Calu3 (cell line): ENCODE data around the gene XDH. TPM values are rescaled to one million over a fixed set of nuclear protein-coding genes. Genes with fewer than 3 reads are reported as not detected.

ENCODE experiments used
- BruUV-seq: library from RNA; stranded (reverse); fragments of 400-500 nt; replicated peaks from 2 replicates; lab custom pipeline; 2021; lab: Mats Ljungman, UMichigan
- CTCF ChIA-PET: fragments of 300-600 bp; sonication (Branson Sonifier 250); formaldehyde crosslinking; loops from one replicate; lab custom pipeline; 2022; ENCODE audit warnings: antibody characterized with exemption; lab: Charles Lee
- DNase-seq: peaks from one replicate; pipeline ENCODE4 v3.0.0; 2022
- H3K27ac Mint-ChIP-seq: one replicate; pipeline ENCODE4 v1.8.0; 2022; ENCODE audit warnings: mixed read lengths; ENCODE audit not compliant: unreplicated experiment
- H3K27me3 Mint-ChIP-seq: one replicate; pipeline ENCODE4 v1.8.0; 2022; ENCODE audit warnings: mixed read lengths; ENCODE audit not compliant: unreplicated experiment
- H3K36me3 Mint-ChIP-seq: one replicate; pipeline ENCODE4 v1.8.0; 2022; ENCODE audit warnings: mild to moderate bottlenecking, moderate library complexity, mixed read lengths; ENCODE audit not compliant: insufficient read depth, unreplicated experiment
- H3K4me1 Mint-ChIP-seq: one replicate; pipeline ENCODE4 v1.8.0; 2022; ENCODE audit warnings: mild to moderate bottlenecking, low read depth, mixed read lengths; ENCODE audit not compliant: unreplicated experiment
- H3K4me3 Mint-ChIP-seq: one replicate; pipeline ENCODE4 v1.8.0; 2022; ENCODE audit warnings: mild to moderate bottlenecking, low read depth, moderate library complexity, mixed read lengths; ENCODE audit not compliant: unreplicated experiment
- H3K9me3 Mint-ChIP-seq: one replicate; pipeline ENCODE4 v1.8.0; 2022; ENCODE audit warnings: low read depth, mixed read lengths; ENCODE audit not compliant: unreplicated experiment
- intact Hi-C: fragments of 100-400 bp; cut with micrococcal nuclease; formaldehyde crosslinking; loops from one replicate; pipeline ENCODE4 v1.10.0; 2022; ENCODE audit not compliant: unreplicated experiment
- total RNA-seq: library from RNA; stranded (reverse); gene quantifications from 2 replicates; pipeline ENCODE4 v1.2.3, GENCODE V29; 2022
- TF ChIP-seq, protein P1 (sequence below): fragments of 200-600 bp; IDR thresholded peaks from one replicate; pipeline ENCODE4 v1.8.0; 2022; ENCODE audit warnings: antibody characterized with exemption; ENCODE audit not compliant: unreplicated experiment

The XDH gene
- total RNA-seq, 1 experiment from 2014 or later: 4.2 TPM

- H3K9me3 Mint-ChIP-seq: no peaks in the 10 kb centered on the region
- H3K4me3 Mint-ChIP-seq: no peak overlapping the region
- CTCF ChIA-PET: no interaction called here
- BruUV-seq: no TSS peak
- TF ChIP-seq, protein P1, sequence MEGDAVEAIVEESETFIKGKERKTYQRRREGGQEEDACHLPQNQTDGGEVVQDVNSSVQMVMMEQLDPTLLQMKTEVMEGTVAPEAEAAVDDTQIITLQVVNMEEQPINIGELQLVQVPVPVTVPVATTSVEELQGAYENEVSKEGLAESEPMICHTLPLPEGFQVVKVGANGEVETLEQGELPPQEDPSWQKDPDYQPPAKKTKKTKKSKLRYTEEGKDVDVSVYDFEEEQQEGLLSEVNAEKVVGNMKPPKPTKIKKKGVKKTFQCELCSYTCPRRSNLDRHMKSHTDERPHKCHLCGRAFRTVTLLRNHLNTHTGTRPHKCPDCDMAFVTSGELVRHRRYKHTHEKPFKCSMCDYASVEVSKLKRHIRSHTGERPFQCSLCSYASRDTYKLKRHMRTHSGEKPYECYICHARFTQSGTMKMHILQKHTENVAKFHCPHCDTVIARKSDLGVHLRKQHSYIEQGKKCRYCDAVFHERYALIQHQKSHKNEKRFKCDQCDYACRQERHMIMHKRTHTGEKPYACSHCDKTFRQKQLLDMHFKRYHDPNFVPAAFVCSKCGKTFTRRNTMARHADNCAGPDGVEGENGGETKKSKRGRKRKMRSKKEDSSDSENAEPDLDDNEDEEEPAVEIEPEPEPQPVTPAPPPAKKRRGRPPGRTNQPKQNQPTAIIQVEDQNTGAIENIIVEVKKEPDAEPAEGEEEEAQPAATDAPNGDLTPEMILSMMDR: no peak
- no peak for DNase-seq
- no peaks in the 10 kb centered on the region for H3K27me3 Mint-ChIP-seq
- intact Hi-C loops: no loop called here
- no peaks in the 10 kb centered on the region for H3K36me3 Mint-ChIP-seq
- H3K27ac Mint-ChIP-seq: no peak overlapping the region
- no peaks in the 10 kb centered on the region for H3K4me1 Mint-ChIP-seq
Measured at GRCh38 chr2:31365834-31366505, 48.6 kb downstream of the XDH start.

- intact Hi-C loops: no loop called here
- CTCF ChIA-PET: no interaction called here
Measured at GRCh38 chr2:31365348-31365747, 49.2 kb downstream of the XDH start.

GRCh38 chr2:31363956-31364750 is 50.4 kb downstream of the XDH start:
- no TSS peak for BruUV-seq
- TF ChIP-seq, protein P1: no peak
- Mint-ChIP-seq H3K27ac (no peak overlapping the region), H3K27me3 (no peaks in the 10 kb centered on the region), H3K4me1 (no peaks in the 10 kb centered on the region), H3K4me3 (no peak overlapping the region), H3K36me3 (no peaks in the 10 kb centered on the region), H3K9me3 (no peaks in the 10 kb centered on the region)
- CTCF ChIA-PET: no interaction called here
- intact Hi-C loops: no loop called here
- DNase-seq: no peak

More at GRCh38 chr2:31365348-31365747, 49.2 kb downstream of the XDH start:
- Mint-ChIP-seq H3K4me3 (no peak overlapping the region), H3K36me3 (no peaks in the 10 kb centered on the region), H3K27ac (no peak overlapping the region), H3K4me1 (no peaks in the 10 kb centered on the region), H3K9me3 (no peaks in the 10 kb centered on the region), H3K27me3 (no peaks in the 10 kb centered on the region)
- TF ChIP-seq, protein P1: no peak
- BruUV-seq: no TSS peak
- DNase-seq: no peak

DNA sequence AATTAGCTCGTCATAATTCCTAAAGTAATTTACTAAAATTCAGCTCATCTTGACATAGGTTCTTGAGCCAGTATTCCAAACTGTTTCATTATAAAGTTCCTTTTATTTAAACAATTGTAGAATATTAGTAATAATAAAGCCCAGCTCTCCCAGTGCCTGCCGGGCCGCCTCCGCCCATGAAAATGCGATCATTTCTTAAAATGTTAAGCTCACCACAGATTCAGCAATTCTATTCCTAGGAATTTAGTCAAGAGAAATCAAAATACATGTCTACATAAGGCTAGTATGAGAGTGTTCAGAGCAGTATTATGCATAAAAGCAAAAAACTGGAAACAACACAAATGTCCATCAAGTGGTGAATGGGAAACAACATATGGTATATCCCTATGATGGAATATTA is 52.0 kb downstream of the XDH start:
- H3K27ac Mint-ChIP-seq: no peak overlapping the region
- H3K27me3 Mint-ChIP-seq: no peaks in the 10 kb centered on the region
- H3K4me3 Mint-ChIP-seq: no peak overlapping the region
- no TSS peak for BruUV-seq
- H3K4me1 Mint-ChIP-seq: no peaks in the 10 kb centered on the region
- H3K9me3 Mint-ChIP-seq: no peaks in the 10 kb centered on the region
- CTCF ChIA-PET: no interaction called here
- H3K36me3 Mint-ChIP-seq: no peaks in the 10 kb centered on the region
- DNase-seq: no peak
- TF ChIP-seq, protein P1: no peak
- intact Hi-C loops: no loop called here
